ENCODE measurements around the gene GNAT2.
A peak's percentile ranks its signal among the peaks of the same experiment; 100 is the strongest.

GRCh38 chr1:109655615-109656519, 36.5 kb upstream of the GNAT2 start, which contains the start of gene GSTM4:
- TF ChIP-seq CTCF (IDR thresholded peaks at IDR 0.05) (peak in 2 of 4 experiments; percentile 10 to 45), POLR2A (IDR thresholded peaks at IDR 0.05) (peak; percentile 31 to 51)

Data from gastroesophageal sphincter (tissue), 3 donors.